PFSK-1 (cell line): ENCODE measurements around the gene PAM16.

Experiments used
- FOXP2 ChIP-seq: optimal IDR thresholded peaks from 2 replicates; pipeline ENCODE3; 2011; ENCODE audit warnings: borderline replicate concordance, control low read depth, inconsistent platforms; ENCODE audit not compliant: insufficient read depth; ENCODE audit errors: extremely low read length, extremely low read depth
- POLR2AphosphoS5 ChIP-seq: IDR thresholded peaks from 2 replicates; pipeline ENCODE4 v1.6.1; 2012; ENCODE audit warnings: low read depth, mild to moderate bottlenecking, control low read depth, low read length, moderate library complexity
- REST ChIP-seq, 2 experiments: IDR thresholded peaks; 2 replicates each; pipeline versions ENCODE4 v1.6.1 to v1.8.0; 2011 to 2012; ENCODE audit warnings: low read depth in 2 of 2, low read length in 2 of 2, control low read depth in 1 of 2, inconsistent platforms in 1 of 2, mild to moderate bottlenecking in 1 of 2, moderate library complexity in 1 of 2; ENCODE audit not compliant: insufficient read depth in 1 of 2
- SIN3A ChIP-seq: IDR thresholded peaks from 2 replicates; pipeline ENCODE4 v1.6.1; 2012; ENCODE audit warnings: mild to moderate bottlenecking, low read length, moderate library complexity, borderline replicate concordance; ENCODE audit not compliant: insufficient read depth
- TAF1 ChIP-seq: IDR thresholded peaks from 2 replicates; pipeline ENCODE4 v1.6.1; 2012; ENCODE audit warnings: low read length, control low read depth, borderline replicate concordance; ENCODE audit not compliant: insufficient read depth

- no peak for TF ChIP-seq REST (IDR thresholded peaks at IDR 0.05; ENCODE audit: insufficient read depth in 1 of 2, low read depth in 2 of 2, low read length in 2 of 2)
- no peak for TF ChIP-seq TAF1
- TF ChIP-seq POLR2AphosphoS5 = no peak
- no peak for TF ChIP-seq SIN3A
- no peak for TF ChIP-seq FOXP2
Observed at GRCh38 chr16:4336701-4337539, 14.2 kb downstream of the PAM16 start.
